ENCODE results near the gene HYAL2.

HYAL2 gene

DNA sequence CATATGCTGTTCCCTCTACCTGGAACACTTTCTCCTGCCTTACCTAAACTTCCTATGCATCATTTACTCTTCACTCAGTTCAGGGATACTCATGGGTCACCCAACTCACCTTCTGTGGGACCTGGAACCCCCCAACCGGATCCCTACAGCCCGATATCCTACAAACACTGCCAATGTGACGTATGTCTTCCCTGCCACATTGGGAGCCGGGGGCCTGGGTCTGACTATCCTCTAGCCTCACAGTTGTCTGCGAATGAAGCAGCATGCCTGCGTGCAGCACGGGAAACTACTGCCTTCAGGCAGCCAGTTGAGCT, 27.6 kb upstream of the HYAL2 start:
- no peak for DNase-seq (ENCODE audit: low read depth)

DNA sequence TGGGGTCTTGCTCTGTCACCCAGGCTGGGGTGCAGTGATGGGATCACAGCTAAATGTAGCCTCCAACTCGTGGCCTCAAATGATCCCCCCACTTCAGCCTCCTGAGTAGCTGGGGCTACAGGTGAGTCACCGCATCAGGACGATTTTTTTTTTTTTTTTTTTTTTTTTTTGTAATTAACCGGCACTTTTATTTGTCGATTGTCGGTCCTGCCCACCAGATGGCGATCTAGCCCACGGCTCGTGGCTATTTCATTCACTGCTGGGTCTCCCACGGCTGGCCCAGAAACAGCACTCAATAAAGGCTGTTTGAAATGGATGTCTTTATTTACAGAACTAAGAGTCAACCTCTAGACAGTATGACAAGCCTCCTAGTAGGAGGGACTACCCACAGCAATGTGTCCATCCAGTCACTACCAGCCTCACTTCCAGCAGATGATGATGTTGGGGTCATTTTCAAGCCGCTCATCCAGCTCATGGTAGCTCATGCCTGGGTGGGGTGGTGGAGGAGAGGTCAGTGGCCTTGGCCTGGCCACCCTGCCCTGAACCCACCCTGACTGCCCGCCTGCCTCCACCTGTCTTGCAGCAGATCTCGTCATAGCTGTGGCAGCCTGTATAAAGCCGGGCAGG, 24.8 kb upstream of the HYAL2 start:
- peak; percentile 62 for DNase-seq (ENCODE audit: low read depth)

GRCh38 chr3:50345586-50346234, 23.2 kb upstream of the HYAL2 start, which contains the start of gene ZMYND10:
Gene ZMYND10, minus strand, starts transcription at chr3:50345732. Its CDS starts 153 bp downstream, at chr3:50345579.
- DNase-seq (ENCODE audit: low read depth) = peak; percentile 53

- DNase-seq (ENCODE audit: low read depth) = no peak
Observed at GRCh38 chr3:50345008-50345407, 22.5 kb upstream of the HYAL2 start.

- no peak for DNase-seq (ENCODE audit: low read depth)
Observed at GRCh38 chr3:50342813-50343633, 20.5 kb upstream of the HYAL2 start.

DNA sequence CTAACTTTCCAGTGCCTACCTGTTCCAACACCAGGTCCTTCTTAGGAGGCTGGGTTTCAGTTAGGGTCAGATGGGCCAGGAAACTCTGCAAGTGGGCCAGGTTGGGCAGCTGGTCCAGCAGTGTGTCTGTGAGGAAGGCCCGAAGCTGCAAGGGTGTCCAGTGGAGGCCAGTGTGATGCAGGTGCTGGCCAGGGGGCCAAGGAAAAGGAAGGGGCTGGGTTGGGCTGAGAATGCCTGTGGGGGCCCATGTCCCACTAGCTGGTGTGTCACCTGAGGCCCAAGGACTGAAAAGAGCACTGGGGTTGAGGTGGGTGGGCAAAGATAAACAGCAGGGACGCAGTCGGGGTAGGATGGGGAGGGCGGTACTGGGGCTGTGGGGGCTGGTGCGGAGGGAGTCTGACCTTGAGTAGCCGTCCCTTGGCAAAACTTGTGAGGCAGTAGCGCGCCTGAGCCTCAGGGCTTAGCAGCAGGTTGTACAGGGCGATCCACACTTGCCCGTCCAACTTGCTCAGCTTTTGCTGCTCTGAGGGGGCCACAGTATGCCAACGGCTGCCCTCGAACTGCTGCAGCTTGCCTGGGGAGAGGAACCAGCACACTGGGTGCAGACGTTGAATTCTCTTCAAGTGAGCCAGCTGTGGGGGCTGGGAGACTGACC, 19.6 kb upstream of the HYAL2 start:
- no peak for DNase-seq (ENCODE audit: low read depth)

GRCh38 chr3:50341537-50341936, 19.0 kb upstream of the HYAL2 start:
- no peak for DNase-seq (ENCODE audit: low read depth)

GRCh38 chr3:50340448-50341329, 18.1 kb upstream of the HYAL2 start, which contains the start of gene RASSF1:
Gene RASSF1, minus strand, starts transcription at chr3:50340836. Its CDS starts 31 bp downstream, at chr3:50340805.
- no peak for DNase-seq (ENCODE audit: low read depth)

- DNase-seq (ENCODE audit: low read depth) = no peak
Observed at GRCh38 chr3:50340147-50340447, 17.6 kb upstream of the HYAL2 start.

GRCh38 chr3:50339485-50340146, 17.1 kb upstream of the HYAL2 start:
- DNase-seq (ENCODE audit: low read depth) = no peak

GRCh38 chr3:50338965-50339364, 16.4 kb upstream of the HYAL2 start:
- DNase-seq (ENCODE audit: low read depth) = no peak

GRCh38 chr3:50337175-50337861, 14.8 kb upstream of the HYAL2 start:
- peak; percentile 93 for DNase-seq (ENCODE audit: low read depth)

- no peak for DNase-seq (ENCODE audit: low read depth)
Observed at GRCh38 chr3:50336452-50337174, 14.1 kb upstream of the HYAL2 start.

DNA sequence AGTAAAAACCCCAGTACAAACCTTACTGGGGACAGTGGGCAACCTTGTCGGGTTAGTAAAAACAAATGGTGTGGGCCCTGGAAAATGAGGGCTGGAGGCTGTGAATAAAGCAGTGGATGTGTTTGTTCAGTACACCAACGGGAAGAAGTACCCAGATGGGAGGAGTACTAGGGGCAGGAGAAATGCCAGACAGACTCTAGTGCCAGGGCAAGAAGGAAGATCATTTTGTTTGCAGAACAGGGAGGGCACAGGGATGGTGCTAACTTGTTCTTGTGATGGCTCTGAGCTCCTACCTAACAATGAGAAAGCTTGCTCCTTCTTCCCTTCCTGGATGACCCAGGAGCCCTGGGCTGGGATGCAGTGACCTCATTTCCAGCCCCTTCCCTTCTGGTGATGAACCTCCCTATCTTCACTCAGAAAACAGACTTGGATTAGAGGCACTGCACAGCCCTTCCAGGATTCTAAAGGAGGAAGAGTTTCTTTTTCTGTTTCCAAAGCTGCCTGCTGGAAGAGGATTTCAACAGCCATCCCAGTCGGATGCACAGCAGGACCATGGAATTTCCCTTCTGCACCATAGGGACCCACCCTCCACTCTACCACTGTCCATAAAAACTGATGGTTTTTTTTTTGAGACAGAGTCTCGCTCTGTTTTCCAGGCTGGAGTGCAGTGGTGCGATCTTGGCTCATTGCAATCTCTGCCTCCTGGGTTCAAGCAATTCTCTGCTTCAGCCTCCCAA, 12.0 kb upstream of the HYAL2 start:
- DNase-seq (ENCODE audit: low read depth) = no peak

DNA sequence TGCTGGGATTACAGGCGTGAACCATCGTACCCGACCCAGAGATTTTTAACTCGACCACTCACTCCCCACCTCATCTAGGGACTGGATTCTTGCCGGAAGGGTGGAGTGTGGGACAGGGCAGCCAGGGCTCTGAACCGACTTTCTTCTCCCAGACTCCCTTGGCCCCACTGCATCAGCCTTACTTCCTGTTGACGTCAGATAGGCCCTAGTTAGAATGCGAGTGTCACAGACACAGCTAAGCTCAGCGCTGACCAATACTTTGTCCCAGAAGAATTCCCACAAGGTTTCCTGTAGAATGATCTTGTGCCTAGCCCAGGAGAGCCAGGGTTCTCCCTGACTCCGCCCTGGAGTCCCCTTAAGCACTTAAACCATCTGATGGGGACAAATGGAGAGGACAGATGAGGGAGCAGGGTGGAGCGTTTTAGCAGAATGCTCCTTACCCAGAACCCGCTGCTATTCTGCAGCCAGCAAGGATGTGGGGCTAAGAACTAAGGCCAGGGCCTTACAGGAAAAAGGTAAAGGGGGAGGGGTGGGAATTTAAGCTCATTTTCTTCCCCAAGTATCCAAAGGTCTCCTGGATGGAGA, 11.3 kb upstream of the HYAL2 start:
- DNase-seq (ENCODE audit: low read depth) = no peak

DNA sequence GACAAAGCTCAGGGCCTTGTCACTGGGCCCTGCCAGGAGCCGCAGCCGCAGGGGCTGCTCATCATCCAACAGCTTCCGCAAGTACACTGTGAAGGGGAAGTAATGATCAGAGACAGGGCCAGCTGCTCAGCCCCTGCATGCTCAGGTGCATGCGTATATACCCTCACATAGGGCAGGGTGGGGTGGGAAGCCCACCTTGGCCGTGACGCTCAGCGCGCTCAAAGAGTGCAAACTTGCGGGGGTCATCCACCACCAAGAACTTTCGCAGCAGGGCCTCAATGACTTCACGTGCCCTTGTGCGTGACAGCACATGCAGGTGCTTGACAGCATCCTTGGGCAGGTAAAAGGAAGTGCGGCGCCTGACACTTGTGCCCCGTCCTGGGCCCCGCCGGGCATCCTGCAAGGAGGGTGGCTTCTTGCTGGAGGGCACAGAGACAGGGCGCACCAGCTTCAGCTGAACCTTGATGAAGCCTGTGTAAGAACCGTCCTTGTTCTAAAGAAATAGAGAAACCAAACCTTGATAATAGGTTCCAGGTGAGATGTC, 8.9 kb upstream of the HYAL2 start:
- DNase-seq (ENCODE audit: low read depth) = no peak

DNA sequence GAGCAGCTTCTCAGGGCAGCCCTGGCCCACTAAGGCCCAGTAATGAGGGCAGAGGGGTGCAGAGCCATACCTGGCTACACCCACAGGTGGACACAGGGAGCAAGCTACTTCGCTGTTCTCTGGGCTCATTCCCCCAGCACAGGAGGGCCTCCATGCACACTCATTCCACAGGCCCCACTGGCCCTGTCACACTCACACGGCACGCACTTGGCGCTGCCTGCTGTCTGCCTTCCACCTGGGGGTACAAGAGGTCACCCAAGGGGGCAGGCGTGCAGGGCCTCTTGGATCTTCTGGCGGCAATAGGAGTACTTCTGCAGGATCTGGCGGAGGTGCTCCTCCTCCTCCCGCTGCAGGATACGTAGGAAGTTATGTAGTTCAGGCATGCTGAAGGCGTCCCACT, 7.8 kb upstream of the HYAL2 start:
- no peak for DNase-seq (ENCODE audit: low read depth)

DNA sequence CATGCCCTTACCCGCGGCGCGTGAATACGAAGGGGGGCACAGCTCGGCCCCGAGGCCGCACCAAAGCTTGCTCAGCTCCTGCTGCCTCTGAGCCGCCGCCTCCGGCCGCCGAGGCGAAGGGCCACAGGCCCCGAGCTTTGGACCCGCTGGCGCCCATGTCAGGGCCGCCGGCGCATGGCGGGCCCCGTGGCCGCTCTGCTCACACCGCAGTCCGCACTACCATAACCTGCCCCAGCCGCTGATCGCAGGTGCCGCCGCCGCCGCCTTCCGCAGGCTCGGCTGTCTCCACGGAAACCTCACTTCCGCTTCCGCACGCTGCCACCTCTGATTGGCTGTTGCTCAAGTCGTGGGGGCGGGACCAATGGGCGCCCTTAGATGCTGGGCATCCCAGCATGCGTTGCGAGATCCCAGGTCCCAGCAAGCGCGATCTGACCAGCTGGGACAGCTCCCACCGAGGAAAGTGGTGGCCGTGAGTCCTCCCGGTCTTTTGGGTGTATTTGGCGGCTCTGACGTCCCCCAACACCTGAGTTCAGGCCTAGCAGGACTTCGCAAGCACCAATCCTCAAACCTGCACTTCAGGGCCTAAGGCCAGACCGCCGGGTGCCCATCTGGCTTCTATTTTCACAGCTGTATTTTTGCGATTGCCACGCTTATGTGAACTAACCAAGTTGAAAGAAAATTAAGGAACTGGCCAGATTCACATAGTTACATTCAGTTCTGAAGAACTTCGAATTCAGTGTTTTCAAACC, 5.6 kb upstream of the HYAL2 start, which contains the start of gene TUSC2:
TSS of gene TUSC2 (minus strand) at position 281 of the 749 bp plus-strand sequence. CDS start at position 157, 124 bp downstream.
- DNase-seq (ENCODE audit: low read depth) = peak; percentile 91
